K562 (cell line): ENCODE data around the gene CSNK1G1. TPM values are rescaled to one million over a fixed set of nuclear protein-coding genes. Genes with fewer than 3 reads are reported as not detected.
A peak's percentile ranks its signal among the peaks of the same experiment; 100 is the strongest.

Experiments used
- ATAC-seq: fragments of 200-7000 bp; cut with Tn5 transposase; 3 replicates; pipeline ENCODE4 v1.9.1; 2020; ENCODE audit warnings: moderate library complexity
- BruUV-seq: library from RNA; stranded (reverse); fragments of 400-500 nt; replicated peaks from 2 replicates; lab custom pipeline; 2021; lab: Mats Ljungman, UMichigan
- CTCF ChIA-PET: fragments of 300-600 bp; formaldehyde crosslinking; extraction: SDS; loops from one replicate; lab custom pipeline; 2021; ENCODE audit warnings: low intra/inter-chr PET ratio; lab: Yijun Ruan, JAX
- POLR2A ChIA-PET: fragments of 300-600, 350-650 bp; sonication (Branson Sonifier 250); formaldehyde crosslinking; extraction: SDS; loops from one replicate; lab custom pipeline; 2021; ENCODE audit warnings: antibody characterized with exemption, inconsistent platforms; lab: Yijun Ruan, JAX
- DNase-seq, 4 experiments: peaks; one replicate each; pipeline versions ENCODE4 v3.0.0 to v3.0.0-alpha.2; 2011 to 2018; ENCODE audit warnings: low spot score in 3 of 4, mixed read lengths in 3 of 4; ENCODE audit errors: extremely low read depth in 1 of 4
- FAIRE-seq: peaks from 2 replicates; lab custom pipeline; 2011; peaks lifted over from hg19 to GRCh38; lab: Jason Lieb, UNC
- H2AFZ ChIP-seq: 2 replicates; pipeline ENCODE4 v1.6.0; 2011; ENCODE audit warnings: low read depth, low read length, control low read depth, inconsistent platforms
- H3K27ac ChIP-seq: fragments of 200-600 bp; 3 replicates; pipeline ENCODE4 v1.8.0; 2011; ENCODE audit warnings: low read depth, mild to moderate bottlenecking, control low read depth, inconsistent platforms, low read length, moderate library complexity, mixed read lengths; ENCODE audit errors: extremely low read depth
- H3K27me3 ChIP-seq, 2 experiments: fragments of 300-600 bp in 1 of 2; 2 replicates in 1 of 2; 3 replicates in 1 of 2; pipeline versions ENCODE4 v1.6.0 to v1.8.0; 2011; ENCODE audit warnings: inconsistent platforms in 2 of 2, low read length in 2 of 2, mild to moderate bottlenecking in 1 of 2, mixed read lengths in 1 of 2, moderate library complexity in 1 of 2; ENCODE audit not compliant: control insufficient read depth in 2 of 2, insufficient read depth in 2 of 2
- H3K36me3 ChIP-seq: fragments of 300-600 bp; 3 replicates; pipeline ENCODE4 v1.8.0; 2011; ENCODE audit warnings: mild to moderate bottlenecking, low read length, inconsistent platforms; ENCODE audit not compliant: control insufficient read depth, insufficient read depth
- H3K4me1 ChIP-seq, 2 experiments: fragments of 200-600 bp in 1 of 2; replicated peaks in 1 of 2; 2 replicates in 1 of 2; 3 replicates in 1 of 2; pipeline versions ENCODE4 v1.5.1 to v1.8.0; 2011; ENCODE audit warnings: inconsistent platforms in 2 of 2, low read length in 2 of 2, mild to moderate bottlenecking in 1 of 2, mixed read lengths in 1 of 2, moderate library complexity in 1 of 2; ENCODE audit not compliant: control insufficient read depth in 2 of 2, insufficient read depth in 2 of 2
- H3K4me2 ChIP-seq: 2 replicates; pipeline ENCODE4 v1.6.1; 2011; ENCODE audit warnings: low read length, control low read depth, inconsistent platforms, mixed read lengths; ENCODE audit not compliant: insufficient read depth
- H3K4me3 ChIP-seq: fragments of 200-600 bp; sonication (generic), shearing (Covaris generic); 2 replicates; pipeline ENCODE4 v1.5.1; 2016; ENCODE audit warnings: control low read depth, inconsistent platforms
- H3K79me2 ChIP-seq: fragments of 200-600 bp; 3 replicates; pipeline ENCODE4 v1.8.0; 2011; ENCODE audit warnings: low read length, inconsistent platforms; ENCODE audit not compliant: control insufficient read depth, insufficient read depth
- H3K9ac ChIP-seq, 2 experiments: 2 replicates each; pipeline versions ENCODE4 v1.6.0 to v1.6.1; 2011; ENCODE audit warnings: low read depth in 2 of 2, low read length in 2 of 2, control low read depth in 1 of 2, inconsistent platforms in 1 of 2, mild to moderate bottlenecking in 1 of 2, mixed read lengths in 1 of 2; ENCODE audit not compliant: insufficient read depth in 1 of 2
- H3K9me1 ChIP-seq: one replicate; pipeline ENCODE4 v1.6.0; 2011; ENCODE audit warnings: inconsistent platforms, mild to moderate bottlenecking, low read length, moderate library complexity; ENCODE audit not compliant: control insufficient read depth, insufficient read depth
- H3K9me3 ChIP-seq: replicated peaks from 2 replicates; pipeline ENCODE4 v1.5.1; 2011; ENCODE audit warnings: low read depth, low read length, inconsistent platforms; ENCODE audit not compliant: control insufficient read depth, insufficient read depth
- H4K20me1 ChIP-seq: replicated peaks from 2 replicates; pipeline ENCODE4 v1.6.1; 2011; ENCODE audit warnings: low read length, inconsistent platforms, mixed read lengths; ENCODE audit not compliant: control insufficient read depth, insufficient read depth
- BMI1 ChIP-seq: fragments of 150-350 bp; IDR thresholded peaks from 2 replicates; pipeline ENCODE4 v1.6.1; 2014; ENCODE audit warnings: low read length
- CBFA2T2 ChIP-seq: fragments of 450-650 bp; conservative IDR thresholded peaks from 2 replicates; pipeline ENCODE4 v1.6.1; 2017; ENCODE audit warnings: mild to moderate bottlenecking
- E2F4 ChIP-seq: sonication (generic); formaldehyde crosslinking; IDR thresholded peaks from 2 replicates; pipeline ENCODE4 v1.8.0; 2022; ENCODE audit warnings: mild to moderate bottlenecking, low read depth, missing genetic modification reagents
- EHMT2 ChIP-seq: fragments of 450-650 bp; IDR thresholded peaks from 2 replicates; pipeline ENCODE4 v1.6.1; 2018; ENCODE audit warnings: antibody characterized with exemption
- FOXA3 ChIP-seq, 2 experiments: fragments of 450-650 bp in 1 of 2; sonication (generic) in 1 of 2; formaldehyde crosslinking; IDR thresholded peaks in 1 of 2; conservative IDR thresholded peaks in 1 of 2; 2 replicates each; pipeline versions ENCODE4 v1.4.0 to v1.8.0; 2020 to 2022; ENCODE audit warnings: mild to moderate bottlenecking in 2 of 2, missing genetic modification reagents in 1 of 2
- MXI1 ChIP-seq: IDR thresholded peaks from 2 replicates; pipeline ENCODE4 v1.6.1; 2011; ENCODE audit warnings: low read depth, mild to moderate bottlenecking, improper control_type of control experiment, low read length
- NEUROD1 ChIP-seq: fragments of 150-350 bp; IDR thresholded peaks from 2 replicates; pipeline ENCODE4 v1.6.1; 2014; ENCODE audit warnings: borderline replicate concordance, low read length, low read depth; ENCODE audit not compliant: partially characterized antibody
- PURB ChIP-seq: sonication (generic); formaldehyde crosslinking; IDR thresholded peaks from 2 replicates; pipeline ENCODE4 v1.9.0; 2021; ENCODE audit warnings: low read depth, mild to moderate bottlenecking, missing genetic modification reagents
- ZBTB11 ChIP-seq, 3 experiments: fragments of 200-800 bp in 1 of 3; fragments of 250-450 bp in 1 of 3; fragments of 450-650 bp in 1 of 3; sonication (Bioruptor Pico) in 1 of 3; sonication (Bioruptor generic) in 1 of 3; formaldehyde crosslinking in 1 of 3; IDR thresholded peaks; 2 replicates each; pipeline versions ENCODE4 v1.6.1 to v1.8.0; 2016 to 2022; ENCODE audit warnings: mild to moderate bottlenecking in 2 of 3, missing genetic modification characterization in 2 of 3, missing compliant biosample characterization in 1 of 3, moderate library complexity in 1 of 3
- ZNF217 ChIP-seq: sonication (generic); formaldehyde crosslinking; IDR thresholded peaks from 2 replicates; pipeline ENCODE4 v1.8.0; 2022; ENCODE audit warnings: mild to moderate bottlenecking, missing genetic modification reagents
- ZNF41 ChIP-seq: fragments of 250-450 bp; sonication (Bioruptor Pico); conservative IDR thresholded peaks from 2 replicates; pipeline ENCODE4 v1.4.0; 2020; ENCODE audit warnings: mild to moderate bottlenecking
- ZNF444 ChIP-seq: fragments of 250-450 bp; sonication (Bioruptor Pico); IDR thresholded peaks from 2 replicates; pipeline ENCODE4 v1.4.0; 2020; ENCODE audit warnings: mild to moderate bottlenecking, moderate library complexity
- ZNF583 ChIP-seq: fragments of 250-450 bp; sonication (Bioruptor Pico); IDR thresholded peaks from 2 replicates; pipeline ENCODE4 v1.4.0; 2020
- ZNF699 ChIP-seq: fragments of 250-450 bp; sonication (Bioruptor Pico); IDR thresholded peaks from 2 replicates; pipeline ENCODE4 v1.8.0; 2021; ENCODE audit warnings: mild to moderate bottlenecking, moderate library complexity; ENCODE audit not compliant: insufficient replicate concordance
- WGBS: fragments of 100-300 bp; shearing (Covaris generic); methylation state at CpG from one replicate; pipeline ENCODE4 v1.1.6; 2016; ENCODE audit warnings: low coverage, mixed read lengths; ENCODE audit not compliant: insufficient coverage; ENCODE audit errors: missing lambda C conversion rate; 5-methylcytosine and 5-hydroxymethylcytosine counted together
- in situ Hi-C: fragments of 300-500 bp; cut with MboI; formaldehyde crosslinking; loops from 4 replicates; pipeline ENCODE4 v1.15.0; 2018; ENCODE audit warnings: inconsistent platforms, mixed read lengths
- intact Hi-C: fragments of 100-400 bp; cut with micrococcal nuclease; formaldehyde crosslinking; loops from 2 replicates; pipeline ENCODE4 v1.14.2; 2022
- polyA plus RNA-seq, 8 experiments: library from polyadenylated mRNA; depleted of rRNA in 4 of 8; stranded (reverse) in 5 of 8; unstranded in 3 of 8; fragments of >200 nt; fragmentation: Nextera tagmentation in 2 of 8; fragmentation: Illumina TruSeq in 1 of 8; extraction: Ambion mirVana in 2 of 8; extraction: Trizol in 1 of 8; gene quantifications; 2 replicates each; pipeline versions ENCODE4 v1.2.1 to v1.2.3, GENCODE V29; 2011 to 2014; ENCODE audit warnings: inconsistent platforms in 1 of 8, missing spikeins in 1 of 8
- total RNA-seq, 7 experiments: library from RNA; depleted of rRNA in 6 of 7; stranded (reverse); fragments of >200 nt in 6 of 7; fragmentation: Illumina TruSeq in 2 of 7; extraction: Trizol in 2 of 7; gene quantifications; 2 replicates each; pipeline versions ENCODE4 v1.2.1 to v1.2.3, GENCODE V29; 2011 to 2021; ENCODE audit warnings: low replicate concordance in 1 of 7
- TF ChIP-seq, protein P1 (sequence below): fragments of 250-450 bp; sonication (Bioruptor Pico); IDR thresholded peaks from 2 replicates; pipeline ENCODE4 v1.8.0; 2021; ENCODE audit warnings: moderate library complexity, mild to moderate bottlenecking, inconsistent platforms

CSNK1G1 gene
- total and polyA plus RNA-seq, 9 of the 15 experiments (the other 6 are each of a cell fraction or from before 2014, with no cell fraction given): 4.5 to 18.5 (median 9.5) TPM

GRCh38 chr15:64387562-64388168 lies 31.7 kb upstream of the CSNK1G1 start, which contains the start of gene TRIP4:
TRIP4 (plus strand) TSS chr15:64387836; CDS start chr15:64387864, 28 bp downstream.
- peak within 1 kb of the TSS; percentile 97 for H2AFZ ChIP-seq
- CTCF ChIA-PET: no interaction called here
- FAIRE-seq (peak; percentile 95), ATAC-seq (peak; percentile 100), DNase-seq (peak; percentile 86 to 97 (median 90))
- H3K36me3 ChIP-seq: no peaks in the 10 kb centered on the region
- under 1% methylated on average over 34 of the region's 35 CpGs for WGBS
- peak within 1 kb of the TSS; percentile 75 for H3K4me3 ChIP-seq
- H3K9me1 ChIP-seq: no peaks in the 10 kb centered on the region
- peaks cover 0 to 12% of the 10 kb centered on the region in 2 experiments; a peak in 2 of 5 replicates for H3K4me1 ChIP-seq
- in situ Hi-C loops: no loop called here
- no peaks in the 10 kb centered on the region for H3K27me3 ChIP-seq
- no peaks in the 10 kb centered on the region for H3K9me3 ChIP-seq
- H3K27ac ChIP-seq: peak within 1 kb of the TSS; percentile 87
- POLR2A ChIA-PET: interaction anchor here (0.5 to 3.0 kb wide), 15 partner anchors 10 to 365 kb away, joined by 3 to 21 read pairs (median 3); partner anchors contain the start of genes PPIB and ZNF609
- H3K79me2 ChIP-seq: peaks cover 23% of the 10 kb centered on the region
- no TSS peak for BruUV-seq
- intact Hi-C loops: loop anchor here (2.0 kb wide), 1 partner anchor 73 kb away; the partner anchor contains the start of gene ZNF609
- H4K20me1 ChIP-seq: no peaks in the 10 kb centered on the region
- H3K9ac ChIP-seq: peak within 1 kb of the TSS; percentile 82 to 92
- peak within 1 kb of the TSS; percentile 92 for H3K4me2 ChIP-seq
- TF ChIP-seq ZNF699 (CRISPR knock-in tag) (no peak), ZNF217 (no peak), CBFA2T2 (no peak), ZNF444 (no peak), PURB (CRISPR knock-in tag) (no peak), ZNF41 (CRISPR knock-in tag) (peak; percentile 82), FOXA3 (CRISPR knock-in tag; conservative IDR thresholded peaks at IDR 0.05 in 1 of 2, IDR thresholded peaks at IDR 0.05 in 1 of 2) (no peak), EHMT2 (peak; percentile 84; the same call in 1 of the 2 replicates), BMI1 (no peak; the same call in 1 of the 2 replicates), ZNF583 (CRISPR knock-in tag) (peak; percentile 50; the same call in 1 of the 2 replicates), MXI1 (no peak; the same call in 1 of the 2 replicates), ZBTB11 (CRISPR knock-in tag; IDR thresholded peaks at IDR 0.05) (peak; percentile 99), E2F4 (CRISPR knock-in tag) (no peak), NEUROD1 (peak; percentile 93)
- TF ChIP-seq, protein P1, sequence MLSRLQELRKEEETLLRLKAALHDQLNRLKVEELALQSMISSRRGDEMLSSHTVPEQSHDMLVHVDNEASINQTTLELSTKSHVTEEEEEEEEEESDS: no peak
